ENCODE data around the gene HNRNPUL1.

The HNRNPUL1 gene

GRCh38 chr19:41355035-41355434 is 90.9 kb downstream of the HNRNPUL1 start:
- no peak for DNase-seq

DNA sequence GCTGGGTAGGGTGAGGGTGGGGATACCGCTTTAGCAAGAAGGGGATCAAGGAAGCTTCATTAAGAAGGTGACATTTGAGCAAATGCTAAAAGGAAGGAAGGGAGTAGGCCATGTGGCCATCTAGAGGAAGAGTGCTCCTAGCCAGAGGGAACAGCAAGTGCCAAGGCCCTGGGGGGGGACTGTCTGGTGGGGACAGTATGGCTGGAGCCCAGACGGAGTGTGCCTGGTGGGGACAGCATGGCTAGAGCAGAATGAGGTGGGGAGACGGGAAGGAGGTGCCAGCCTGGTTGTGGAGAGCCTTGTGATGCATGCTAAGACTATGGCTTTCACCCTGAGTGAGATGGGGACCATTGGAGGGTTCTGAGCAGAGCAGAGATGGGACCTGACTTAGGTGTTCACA is 91.6 kb downstream of the HNRNPUL1 start:
- DNase-seq: no peak

DNA sequence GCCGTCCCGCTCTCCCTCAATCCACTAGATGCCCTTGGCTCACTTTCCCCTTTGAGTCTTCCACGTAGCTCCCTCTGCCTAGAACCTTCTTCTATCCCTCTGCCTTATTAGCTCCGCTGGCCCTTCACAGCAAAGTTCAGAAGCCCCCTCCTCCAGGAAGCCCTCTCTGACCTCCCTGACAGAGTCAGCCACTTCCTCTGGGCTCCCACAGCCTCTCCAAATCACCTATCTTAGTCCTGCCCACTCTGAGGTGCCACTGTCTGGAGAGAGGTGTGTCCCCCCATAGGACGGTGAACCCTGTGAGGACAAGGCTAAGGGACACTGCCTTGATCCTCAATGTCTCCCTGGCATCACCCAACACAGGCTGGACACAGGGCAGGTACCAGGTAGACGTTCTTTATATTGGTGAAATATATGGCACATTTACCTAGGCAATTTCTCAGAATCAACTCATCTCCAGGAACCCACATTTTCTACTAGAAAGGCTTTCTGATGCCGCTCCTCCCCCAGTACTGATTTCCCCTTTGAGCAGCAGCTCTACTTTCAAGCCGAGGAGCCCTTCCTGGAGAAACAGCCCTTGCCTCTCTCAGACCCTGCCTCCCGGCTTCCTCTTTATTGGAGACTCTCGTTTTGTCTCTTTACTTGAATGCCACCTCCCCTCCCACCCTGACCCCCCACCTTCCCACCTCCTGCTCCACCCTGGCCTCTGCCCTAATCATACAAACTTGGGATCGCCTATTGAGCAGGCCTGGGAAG is 93.0 kb downstream of the HNRNPUL1 start:
- DNase-seq: peak in 1 of 2 experiments; percentile 59
